CD4-positive, alpha-beta T cell treated with Interferon gamma for 1 hour (primary cell): Measurements from ENCODE around the gene SYTL4.
A peak's percentile ranks its signal among the peaks of the same experiment; 100 is the strongest.
"Not testable (repeated sequence)": the region's sequence is repeated elsewhere in the genome, so short reads cannot be mapped to it uniquely, and the experiment has no call there.

Source experiments
- DNase-seq: peaks from one replicate; pipeline ENCODE4 v3.0.0-alpha.2; 2020

Gene SYTL4

DNA sequence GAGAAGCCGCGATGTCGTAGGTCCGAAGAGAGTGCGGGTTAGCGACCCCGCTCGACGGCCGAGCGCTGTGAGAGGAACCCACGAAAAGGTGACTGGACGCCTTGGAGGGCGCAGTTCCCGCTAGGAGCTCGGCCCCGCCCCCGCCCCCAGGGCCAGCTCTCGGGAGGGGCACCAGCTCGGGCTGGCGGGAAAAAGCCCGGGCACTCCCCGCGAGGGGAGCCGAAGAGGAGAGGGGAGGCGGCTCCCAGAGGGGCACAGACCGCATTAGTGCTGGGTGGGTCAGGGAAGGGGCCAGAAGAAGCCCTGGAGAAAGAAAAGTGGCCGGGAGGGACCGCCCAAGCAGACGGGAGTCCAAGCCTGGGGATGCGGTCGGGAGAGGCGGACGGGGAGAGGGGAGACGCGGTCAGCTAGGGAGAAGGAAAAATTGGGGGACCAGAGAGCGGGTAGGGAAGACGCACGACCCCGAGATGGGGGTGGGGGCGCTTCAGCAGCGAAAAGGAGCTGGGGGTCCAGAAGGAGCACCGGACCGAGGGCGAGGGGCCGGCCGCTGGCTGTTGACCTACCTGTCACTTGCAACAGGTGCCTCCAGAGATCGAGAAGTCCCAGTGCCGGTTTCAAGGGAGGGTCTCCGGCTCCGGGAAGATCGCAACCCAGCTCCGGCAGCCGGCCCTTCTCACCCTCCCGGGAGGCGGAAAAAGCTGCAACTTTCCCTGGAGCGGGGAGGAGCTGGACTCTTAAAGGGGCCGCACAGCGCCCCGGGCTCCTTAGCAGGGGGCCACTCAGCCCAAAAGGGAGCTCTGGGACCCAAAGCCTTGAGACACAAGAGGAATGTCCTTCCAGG lies at the start of gene SYTL4:
Gene SYTL4 (minus strand): TSS at position 681 of the 841 bp plus-strand sequence. CDS start 30,084 bp downstream, outside the sequence.
- no peak for DNase-seq

GRCh38 chrX:100769439-100769838 lies 37.5 kb upstream of the SYTL4 start:
- DNase-seq, result not testable (repeated sequence)

DNA sequence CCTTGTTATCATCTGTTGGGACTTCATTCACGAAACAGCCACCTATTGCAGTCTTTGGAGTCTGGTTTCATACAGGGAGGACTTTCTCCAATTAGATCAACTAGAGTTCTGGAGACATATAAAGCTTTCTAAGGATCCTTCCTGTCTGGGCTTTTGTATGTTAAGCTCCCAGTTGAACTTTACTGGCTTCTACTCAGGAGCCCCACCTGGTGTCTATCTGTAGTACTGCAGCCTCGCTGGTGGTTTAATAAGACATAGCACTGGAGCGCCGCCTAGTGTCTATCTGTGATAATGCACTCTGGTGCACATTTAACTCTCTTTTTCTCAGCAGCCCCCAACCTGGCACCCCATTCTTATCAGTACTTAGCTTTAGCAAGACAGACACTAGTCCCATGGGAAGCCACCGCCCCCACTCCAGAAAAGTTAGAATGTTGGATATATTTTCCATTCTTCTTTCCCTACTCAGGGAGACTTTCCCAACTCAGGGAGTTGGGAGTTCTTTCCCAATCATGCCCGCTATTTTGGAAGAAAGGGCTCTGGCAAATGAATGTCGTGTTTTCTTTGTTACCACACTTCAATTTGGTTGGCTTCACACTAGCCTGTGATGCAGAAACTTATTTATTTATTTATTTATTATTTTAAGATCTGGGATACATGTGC lies 36.9 kb upstream of the SYTL4 start:
- peak; percentile 76 for DNase-seq

DNA sequence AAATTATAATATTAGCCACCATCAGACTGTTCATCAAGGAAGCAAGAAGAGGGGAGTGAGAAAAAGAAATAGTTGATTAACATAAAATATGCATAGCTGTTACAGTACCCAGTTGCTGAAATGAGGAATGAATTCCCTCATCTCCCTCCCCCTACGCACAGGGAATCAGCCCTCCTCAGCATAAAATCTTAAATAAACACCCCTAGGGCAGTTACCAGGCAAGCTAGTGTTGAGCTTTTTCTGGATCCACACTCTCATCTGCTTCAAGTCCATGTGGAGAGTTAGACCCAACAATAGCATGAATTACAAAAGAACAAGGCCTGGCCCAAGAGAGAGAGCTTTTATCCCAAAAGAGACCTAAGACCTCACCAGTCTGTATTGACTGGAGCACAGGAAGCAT lies 19.0 kb upstream of the SYTL4 start:
- DNase-seq, result no peak

DNA sequence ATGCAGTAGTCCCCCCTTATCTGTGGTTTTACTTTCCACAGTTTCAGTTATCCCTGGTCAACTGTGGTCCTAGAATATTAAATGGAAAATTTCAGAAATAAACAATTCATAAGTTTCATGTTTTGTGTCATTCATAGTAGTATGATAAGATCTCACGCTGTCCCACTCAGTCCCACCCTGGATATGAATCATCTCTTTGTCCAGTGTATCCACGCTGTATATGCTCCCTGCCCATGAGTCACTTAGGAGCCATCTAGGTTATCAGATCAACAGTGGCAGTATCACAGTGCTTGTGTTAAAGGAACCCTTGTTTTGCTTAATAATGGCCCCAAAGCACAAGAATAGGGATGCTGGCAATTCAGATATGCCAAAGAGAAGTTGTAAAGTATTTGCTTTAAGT lies 16.2 kb upstream of the SYTL4 start:
- no peak for DNase-seq

- DNase-seq, result no peak
Measured at GRCh38 chrX:100747703-100748102, 15.8 kb upstream of the SYTL4 start.

GRCh38 chrX:100747090-100747489 lies 15.2 kb upstream of the SYTL4 start:
- no peak for DNase-seq

- DNase-seq, result no peak
Measured at GRCh38 chrX:100745806-100746537, 14.1 kb upstream of the SYTL4 start.

- DNase-seq, result no peak
Measured at GRCh38 chrX:100745205-100745604, 13.3 kb upstream of the SYTL4 start.

- no peak for DNase-seq
Measured at GRCh38 chrX:100743009-100743607, 11.2 kb upstream of the SYTL4 start.

GRCh38 chrX:100724006-100724405 lies 7.9 kb downstream of the SYTL4 start:
- DNase-seq, result not testable (repeated sequence)

DNA sequence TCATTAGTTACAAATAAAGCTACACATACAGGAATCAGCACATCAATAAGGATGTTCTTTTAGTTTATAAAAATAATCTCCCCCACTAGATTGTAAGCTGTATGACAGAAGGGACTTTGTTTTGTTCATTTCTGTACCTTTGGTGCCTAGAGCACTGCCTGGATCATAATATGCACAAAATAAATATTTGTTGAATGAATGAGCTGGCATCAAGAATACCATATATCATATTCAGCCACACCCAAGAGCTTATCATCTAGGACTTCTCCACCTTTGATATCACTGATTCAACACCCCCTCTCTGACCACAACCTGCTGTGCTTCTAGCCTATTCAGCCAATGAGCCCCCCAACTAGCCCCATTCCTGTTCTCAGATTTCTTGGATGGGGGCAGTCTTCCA lies 10.6 kb downstream of the SYTL4 start:
- no peak for DNase-seq

- DNase-seq, result no peak
Measured at GRCh38 chrX:100720301-100720700, 11.6 kb downstream of the SYTL4 start.

GRCh38 chrX:100719139-100719538 lies 12.8 kb downstream of the SYTL4 start:
- DNase-seq, result no peak

GRCh38 chrX:100717363-100717762 lies 14.6 kb downstream of the SYTL4 start:
- no peak for DNase-seq

DNA sequence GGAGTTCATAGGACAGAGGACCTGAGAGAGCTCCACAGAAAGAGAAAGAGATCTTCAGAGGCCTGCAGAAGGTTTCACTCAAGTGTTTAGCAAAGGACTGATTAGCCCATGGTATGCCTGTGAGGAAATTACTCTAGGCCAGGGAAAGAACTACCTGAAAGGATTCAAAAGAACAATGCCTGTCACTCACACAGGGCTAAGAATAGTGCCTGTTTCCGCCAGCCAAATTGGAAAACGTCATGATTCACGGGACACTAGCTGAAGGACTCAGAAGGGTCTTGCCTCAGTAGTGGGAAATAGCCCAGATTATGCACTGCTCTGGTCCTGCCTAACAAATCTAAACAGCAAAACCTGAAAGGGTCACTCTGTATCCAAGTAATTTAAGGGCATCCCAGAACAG lies 21.1 kb downstream of the SYTL4 start:
- DNase-seq, result no peak

DNA sequence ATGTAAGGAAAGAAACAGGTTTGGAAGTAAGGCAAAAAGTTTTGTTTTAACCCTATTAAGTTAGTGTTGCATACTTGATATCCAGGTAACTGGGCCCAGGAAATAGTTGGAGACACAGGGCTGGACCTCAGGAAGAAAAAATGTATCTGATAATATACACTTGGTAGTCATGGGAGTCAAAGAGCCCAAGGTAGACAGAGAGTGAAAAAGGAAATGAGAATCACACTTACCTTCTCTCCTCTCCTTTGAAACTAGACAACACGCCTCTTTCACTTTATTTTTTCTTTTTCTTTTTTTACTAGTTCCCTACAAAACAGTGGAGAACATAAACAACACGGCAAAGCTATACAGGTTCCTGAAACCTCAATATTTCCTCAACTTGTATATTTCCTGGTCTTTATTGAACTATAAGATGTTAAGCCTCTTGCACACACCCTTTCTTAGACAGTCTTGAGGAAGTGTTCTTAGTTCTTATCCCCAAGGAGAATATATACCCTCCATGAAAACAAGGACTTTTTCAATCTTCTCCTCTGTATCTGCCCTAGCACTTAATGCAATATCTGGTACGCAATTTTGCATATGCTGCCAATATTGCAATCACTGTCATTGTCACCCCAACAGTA lies 27.2 kb downstream of the SYTL4 start:
- DNase-seq, result no peak

DNA sequence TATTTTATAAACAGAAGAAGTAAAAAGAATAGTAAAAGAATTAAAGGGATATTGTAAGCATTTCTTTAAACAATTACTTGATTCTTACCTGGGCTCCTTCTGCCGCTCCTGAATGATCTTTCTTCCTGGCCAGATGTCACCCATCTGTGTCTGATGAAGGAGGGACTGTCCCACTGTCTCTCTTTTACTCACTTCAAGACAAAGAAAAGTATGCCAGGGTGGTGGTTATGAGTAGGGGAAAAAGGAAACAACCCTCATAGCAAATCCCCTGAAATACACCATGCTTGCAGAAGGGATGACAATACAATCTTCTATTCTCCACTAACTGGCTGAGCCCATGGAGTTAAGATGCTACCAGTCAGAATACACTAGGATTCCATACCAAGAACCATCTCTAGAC lies 31.1 kb downstream of the SYTL4 start:
- DNase-seq, result no peak

GRCh38 chrX:100698551-100698950 lies 33.4 kb downstream of the SYTL4 start:
- DNase-seq, result no peak

DNA sequence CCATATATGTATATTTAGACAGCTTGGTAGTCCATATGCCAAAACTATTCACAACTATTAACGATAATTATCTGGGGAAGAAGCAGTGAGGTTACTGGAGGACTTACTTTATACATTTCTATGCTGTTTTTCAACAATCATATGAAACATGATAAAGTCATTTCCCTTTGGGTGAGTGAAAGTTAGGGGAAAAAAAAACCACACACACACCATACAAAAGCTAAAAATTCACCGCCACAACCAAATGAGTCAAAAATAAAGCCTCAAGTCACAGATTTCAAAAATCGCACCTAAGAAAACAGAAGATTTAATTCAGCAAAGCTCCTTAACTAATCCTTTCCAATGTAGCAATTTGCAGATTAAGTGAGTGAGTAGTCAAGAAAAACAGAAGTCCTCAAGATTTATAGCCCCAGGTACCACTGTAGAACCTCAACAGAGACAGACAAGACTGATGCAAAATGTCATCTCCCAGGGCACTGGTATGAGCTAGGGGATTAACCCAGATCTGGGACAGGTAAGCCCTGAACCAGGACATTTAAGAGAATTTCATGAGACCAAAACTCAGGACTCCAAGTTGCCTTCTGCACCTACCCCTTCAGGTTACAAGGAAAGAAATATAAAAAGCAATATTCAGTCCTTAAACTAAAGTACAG lies 35.1 kb downstream of the SYTL4 start:
- no peak for DNase-seq

DNA sequence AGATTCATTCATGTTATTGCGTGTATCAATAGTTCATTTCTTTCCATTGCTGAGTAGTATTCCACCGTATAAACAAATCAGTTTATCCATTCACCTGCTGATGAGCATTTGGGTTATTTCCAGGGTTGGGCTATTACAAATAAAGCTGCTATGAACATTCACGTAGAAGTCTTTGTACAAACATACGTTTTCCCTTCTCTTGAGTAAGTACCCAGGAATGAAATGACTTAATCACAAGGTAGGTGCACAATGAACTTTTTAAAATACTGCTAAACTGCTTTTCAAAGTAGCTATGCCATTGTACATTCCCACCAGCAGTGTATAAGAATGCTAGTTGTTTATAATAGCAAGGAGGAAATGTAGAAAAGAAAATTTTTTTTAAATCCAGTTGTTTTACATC lies 35.9 kb downstream of the SYTL4 start:
- no peak for DNase-seq

GRCh38 chrX:100695302-100695701 lies 36.6 kb downstream of the SYTL4 start:
- no peak for DNase-seq
